ENCODE results near the gene RAB28.

RAB28 gene

GRCh38 chr4:13329963-13330362, 154.2 kb downstream of the RAB28 start:
- H3K27me3 ChIP-seq (ENCODE audit: insufficient read depth, low read length), result no peaks in the 10 kb centered on the region
- no peaks in the 10 kb centered on the region for H3K9me3 ChIP-seq (ENCODE audit: low read length)
- H3K4me3 ChIP-seq (ENCODE audit: low read length), result no peak overlapping the region
- H3K36me3 ChIP-seq (ENCODE audit: insufficient read depth, low read length), result no peaks in the 10 kb centered on the region
- H2AFZ ChIP-seq (ENCODE audit: low read depth, low read length), result no peak overlapping the region
- H3K4me1 ChIP-seq (ENCODE audit: insufficient read depth, low read length), result peaks cover 3% of the 10 kb centered on the region

- no peak overlapping the region for H3K4me3 ChIP-seq (ENCODE audit: low read length)
- H3K27me3 ChIP-seq (ENCODE audit: insufficient read depth, low read length), result no peaks in the 10 kb centered on the region
- peaks cover 3% of the 10 kb centered on the region for H3K4me1 ChIP-seq (ENCODE audit: insufficient read depth, low read length)
- no peak overlapping the region for H2AFZ ChIP-seq (ENCODE audit: low read depth, low read length)
- H3K36me3 ChIP-seq (ENCODE audit: insufficient read depth, low read length), result no peaks in the 10 kb centered on the region
- H3K9me3 ChIP-seq (ENCODE audit: low read length), result no peaks in the 10 kb centered on the region
Measured at GRCh38 chr4:13329340-13329850, 154.7 kb downstream of the RAB28 start.

- H3K4me3 ChIP-seq (ENCODE audit: low read length), result no peak overlapping the region
- H3K27me3 ChIP-seq (ENCODE audit: insufficient read depth, low read length), result no peaks in the 10 kb centered on the region
- no peak overlapping the region for H2AFZ ChIP-seq (ENCODE audit: low read depth, low read length)
Measured at GRCh38 chr4:13328591-13328990, 155.5 kb downstream of the RAB28 start.

GRCh38 chr4:13327991-13328390, 156.1 kb downstream of the RAB28 start:
- Histone ChIP-seq H3K4me1 (ENCODE audit: insufficient read depth, low read length) (peaks cover 7% of the 10 kb centered on the region), H2AFZ (ENCODE audit: low read depth, low read length) (no peak overlapping the region), H3K9me3 (ENCODE audit: low read length) (no peaks in the 10 kb centered on the region), H3K36me3 (ENCODE audit: insufficient read depth, low read length) (no peaks in the 10 kb centered on the region), H3K27me3 (ENCODE audit: insufficient read depth, low read length) (no peaks in the 10 kb centered on the region), H3K4me3 (ENCODE audit: low read length) (no peak overlapping the region)

More at GRCh38 chr4:13328591-13328990, 155.5 kb downstream of the RAB28 start:
- H3K9me3 ChIP-seq (ENCODE audit: low read length), result no peaks in the 10 kb centered on the region
- H3K4me1 ChIP-seq (ENCODE audit: insufficient read depth, low read length), result peaks cover 3% of the 10 kb centered on the region
- H3K36me3 ChIP-seq (ENCODE audit: insufficient read depth, low read length), result no peaks in the 10 kb centered on the region

- no peaks in the 10 kb centered on the region for H3K9me3 ChIP-seq (ENCODE audit: low read length)
- no peak overlapping the region for H2AFZ ChIP-seq (ENCODE audit: low read depth, low read length)
- no peaks in the 10 kb centered on the region for H3K36me3 ChIP-seq (ENCODE audit: insufficient read depth, low read length)
- H3K4me1 ChIP-seq (ENCODE audit: insufficient read depth, low read length), result peaks cover 8% of the 10 kb centered on the region
- no peaks in the 10 kb centered on the region for H3K27me3 ChIP-seq (ENCODE audit: insufficient read depth, low read length)
- H3K4me3 ChIP-seq (ENCODE audit: low read length), result no peak overlapping the region
Measured at GRCh38 chr4:13325744-13326143, 158.4 kb downstream of the RAB28 start.

- H3K27me3 ChIP-seq (ENCODE audit: insufficient read depth, low read length), result no peaks in the 10 kb centered on the region
- H3K4me3 ChIP-seq (ENCODE audit: low read length), result no peak overlapping the region
Measured at GRCh38 chr4:13323921-13324320, 160.2 kb downstream of the RAB28 start.

GRCh38 chr4:13322681-13323101, 161.4 kb downstream of the RAB28 start:
- H3K27me3 ChIP-seq (ENCODE audit: insufficient read depth, low read length), result no peaks in the 10 kb centered on the region
- peaks cover 8% of the 10 kb centered on the region for H3K4me1 ChIP-seq (ENCODE audit: insufficient read depth, low read length)
- no peaks in the 10 kb centered on the region for H3K9me3 ChIP-seq (ENCODE audit: low read length)
- no peak overlapping the region for H2AFZ ChIP-seq (ENCODE audit: low read depth, low read length)
- H3K4me3 ChIP-seq (ENCODE audit: low read length), result no peak overlapping the region
- no peaks in the 10 kb centered on the region for H3K36me3 ChIP-seq (ENCODE audit: insufficient read depth, low read length)

More at GRCh38 chr4:13323921-13324320, 160.2 kb downstream of the RAB28 start:
- peaks cover 8% of the 10 kb centered on the region for H3K4me1 ChIP-seq (ENCODE audit: insufficient read depth, low read length)
- no peaks in the 10 kb centered on the region for H3K9me3 ChIP-seq (ENCODE audit: low read length)
- H3K36me3 ChIP-seq (ENCODE audit: insufficient read depth, low read length), result no peaks in the 10 kb centered on the region
- H2AFZ ChIP-seq (ENCODE audit: low read depth, low read length), result no peak overlapping the region
